Measurements from ENCODE around the gene CNEP1R1. TPM values are rescaled to one million over a fixed set of nuclear protein-coding genes. Genes with fewer than 3 reads are reported as not detected.

CNEP1R1 gene
- total and polyA plus RNA-seq, 9 of the 15 experiments (the other 6 are each of a cell fraction or from before 2014, with no cell fraction given), result 7.6 to 20.1 (median 10.6) TPM

- peak; percentile 70; the same call in 1 of the 2 replicates for TF ChIP-seq DIDO1 (tag; IDR thresholded peaks at IDR 0.05; ENCODE audit: low read depth)
- TF ChIP-seq FIP1L1 (IDR thresholded peaks at IDR 0.05; ENCODE audit: low read depth, low read length, poor library complexity, severe bottlenecking), result no peak
- no peak for TF ChIP-seq SMAD1 (IDR thresholded peaks at IDR 0.05; ENCODE audit: low read depth, low read length, partially characterized antibody)
- no peak for TF ChIP-seq ZNF518B (CRISPR knock-in tag; IDR thresholded peaks at IDR 0.05)
- TF ChIP-seq SUPT5H (IDR thresholded peaks at IDR 0.05), result peak; percentile 75
- TF ChIP-seq ZNF785 (CRISPR knock-in tag; IDR thresholded peaks at IDR 0.05), result no peak
- TF ChIP-seq RBM14 (IDR thresholded peaks at IDR 0.05; ENCODE audit: borderline replicate concordance, insufficient read depth, low read depth, low read length), result no peak
- no peak for TF ChIP-seq SAFB (IDR thresholded peaks at IDR 0.05; ENCODE audit: borderline replicate concordance, low read depth, low read length)
Observed at GRCh38 chr16:50024684-50025536, at the start of gene CNEP1R1 (continued).
